HepG2 (cell line): ENCODE data around the gene SMLR1. TPM values are rescaled to one million over a fixed set of nuclear protein-coding genes. Genes with fewer than 3 reads are reported as not detected.

Experiments used
- ATAC-seq: fragments of 200-7000 bp; cut with Tn5 transposase; 3 replicates; pipeline ENCODE4 v1.9.1; 2020; ENCODE audit warnings: mild to moderate bottlenecking, moderate library complexity
- BruUV-seq: library from RNA; stranded (reverse); fragments of 400-500 nt; replicated peaks from 2 replicates; lab custom pipeline; 2021; lab: Mats Ljungman, UMichigan
- CTCF ChIA-PET: fragments of 300-600 bp; formaldehyde crosslinking; extraction: SDS; loops from one replicate; lab custom pipeline; 2021; ENCODE audit warnings: low total read pairs, inconsistent platforms, low intra/inter-chr PET ratio; lab: Yijun Ruan, JAX
- POLR2A ChIA-PET: fragments of 350-600 bp; sonication (Branson Sonifier 250); formaldehyde crosslinking; loops from one replicate; lab custom pipeline; 2020; ENCODE audit warnings: antibody characterized with exemption, inconsistent platforms; lab: Yijun Ruan, JAX
- DNase-seq: peaks from one replicate; pipeline ENCODE4 v3.0.0-alpha.2; 2015; ENCODE audit warnings: low spot score
- FAIRE-seq: peaks from 3 replicates; lab custom pipeline; 2011; peaks lifted over from hg19 to GRCh38; lab: Jason Lieb, UNC
- H2AFZ ChIP-seq: one replicate; pipeline ENCODE4 v1.6.1; 2011; ENCODE audit warnings: low read length, inconsistent platforms
- H3K27ac ChIP-seq: fragments of 300-600 bp; 3 replicates; pipeline ENCODE4 v1.8.0; 2011; ENCODE audit warnings: mixed run types, mild to moderate bottlenecking, mixed read lengths, low read length, inconsistent platforms; ENCODE audit not compliant: insufficient read depth; ENCODE audit errors: extremely low read length
- H3K27me3 ChIP-seq, 2 experiments: fragments of 200-600 bp in 1 of 2; 2 replicates in 1 of 2; 3 replicates in 1 of 2; pipeline versions ENCODE4 v1.6.0 to v1.8.0; 2011; ENCODE audit warnings: low read length in 2 of 2, mild to moderate bottlenecking in 2 of 2, moderate library complexity in 2 of 2, inconsistent platforms in 1 of 2; ENCODE audit not compliant: insufficient read depth in 2 of 2, control insufficient read depth in 1 of 2
- H3K36me3 ChIP-seq, 2 experiments: fragments of 200-600 bp in 1 of 2; replicated peaks in 1 of 2; 2 replicates in 1 of 2; 3 replicates in 1 of 2; pipeline versions ENCODE4 v1.5.1 to v1.8.0; 2011; ENCODE audit warnings: low read length in 2 of 2, inconsistent platforms in 1 of 2; ENCODE audit not compliant: insufficient read depth in 2 of 2, control insufficient read depth in 1 of 2
- H3K4me1 ChIP-seq: 2 replicates; pipeline ENCODE4 v1.5.1; 2012; ENCODE audit warnings: low read length, inconsistent platforms; ENCODE audit not compliant: insufficient read depth
- H3K4me2 ChIP-seq: 2 replicates; pipeline ENCODE4 v1.6.0; 2011; ENCODE audit warnings: low read depth, low read length, inconsistent platforms
- H3K4me3 ChIP-seq, 3 experiments: fragments of 200-600 bp in 1 of 3; sonication (generic), shearing (Covaris generic) in 1 of 3; replicated peaks in 1 of 3; 2 replicates each; pipeline ENCODE4 v1.5.1; 2011 to 2016; ENCODE audit warnings: low read length in 3 of 3, inconsistent platforms in 2 of 3, low read depth in 2 of 3, mild to moderate bottlenecking in 2 of 3, control low read depth in 1 of 3, mixed read lengths in 1 of 3; ENCODE audit not compliant: insufficient read depth in 1 of 3
- H3K79me2 ChIP-seq: one replicate; pipeline ENCODE4 v1.6.1; 2011; ENCODE audit warnings: low read length, inconsistent platforms; ENCODE audit not compliant: insufficient read depth
- H3K9ac ChIP-seq: 2 replicates; pipeline ENCODE4 v1.6.0; 2011; ENCODE audit warnings: mild to moderate bottlenecking, low read depth, low read length, inconsistent platforms; ENCODE audit not compliant: insufficient read depth
- H3K9me3 ChIP-seq: 2 replicates; pipeline ENCODE4 v1.5.1; 2012; ENCODE audit warnings: mild to moderate bottlenecking, low read length
- H4K20me1 ChIP-seq: 2 replicates; pipeline ENCODE4 v1.6.0; 2011; ENCODE audit warnings: inconsistent platforms, mild to moderate bottlenecking, low read length, moderate library complexity; ENCODE audit not compliant: insufficient read depth
- ATF4 ChIP-seq, 2 experiments: fragments of 450-650 bp in 1 of 2; sonication (generic) in 1 of 2; formaldehyde crosslinking; IDR thresholded peaks; 2 replicates each; pipeline versions ENCODE4 v1.5.0 to v1.8.0; 2020 to 2022; ENCODE audit warnings: mild to moderate bottlenecking in 1 of 2, missing genetic modification reagents in 1 of 2
- CEBPB ChIP-seq: IDR thresholded peaks from 2 replicates; pipeline ENCODE4 v1.6.1; 2011; ENCODE audit warnings: low read depth, low read length, improper control_type of control experiment, borderline replicate concordance
- CREM ChIP-seq, 2 experiments: sonication (generic) in 1 of 2; formaldehyde crosslinking in 1 of 2; IDR thresholded peaks; 2 replicates each; pipeline versions ENCODE4 v1.4.0 to v1.6.1; 2016 to 2020; ENCODE audit warnings: antibody characterized with exemption in 1 of 2, mild to moderate bottlenecking in 1 of 2, missing genetic modification reagents in 1 of 2
- FOSL1 ChIP-seq: sonication (generic); formaldehyde crosslinking; IDR thresholded peaks from 2 replicates; pipeline ENCODE4 v1.9.0; 2021; ENCODE audit warnings: missing genetic modification reagents, borderline replicate concordance
- FOXJ3 ChIP-seq: sonication (generic); formaldehyde crosslinking; IDR thresholded peaks from 2 replicates; pipeline ENCODE4 v1.4.0; 2020; ENCODE audit warnings: missing genetic modification reagents, mild to moderate bottlenecking, borderline replicate concordance
- HNF4G ChIP-seq, 2 experiments: sonication (generic) in 1 of 2; formaldehyde crosslinking in 1 of 2; IDR thresholded peaks; 2 replicates each; pipeline versions ENCODE4 v1.4.0 to v1.6.1; 2011 to 2020; ENCODE audit warnings: borderline replicate concordance in 2 of 2, low read depth in 2 of 2, mild to moderate bottlenecking in 2 of 2, low read length in 1 of 2, missing genetic modification reagents in 1 of 2, moderate library complexity in 1 of 2
- HNRNPUL1 ChIP-seq: fragments of 200-400 bp; formaldehyde crosslinking; IDR thresholded peaks from 2 replicates; pipeline ENCODE4 v1.6.1; 2017; ENCODE audit warnings: low read depth, mild to moderate bottlenecking, low read length, moderate library complexity
- IRX3 ChIP-seq: sonication (generic); formaldehyde crosslinking; IDR thresholded peaks from 2 replicates; pipeline ENCODE4 v1.8.1; 2023; ENCODE audit warnings: mild to moderate bottlenecking, low read depth, missing genetic modification reagents, borderline replicate concordance
- KLF11 ChIP-seq: IDR thresholded peaks from 2 replicates; pipeline ENCODE4 v1.6.1; 2016; ENCODE audit warnings: missing compliant biosample characterization
- KMT2A ChIP-seq: sonication (generic); formaldehyde crosslinking; IDR thresholded peaks from 2 replicates; pipeline ENCODE4 v1.4.0; 2020; ENCODE audit warnings: missing genetic modification reagents
- PAXIP1 ChIP-seq: sonication (generic); formaldehyde crosslinking; conservative IDR thresholded peaks from 2 replicates; pipeline ENCODE4 v1.4.0; 2020; ENCODE audit warnings: mild to moderate bottlenecking, missing genetic modification reagents, moderate library complexity
- SNAPC2 ChIP-seq: sonication (generic); formaldehyde crosslinking; IDR thresholded peaks from 2 replicates; pipeline ENCODE4 v1.8.1; 2022; ENCODE audit warnings: mild to moderate bottlenecking, missing genetic modification reagents
- ZNF34 ChIP-seq: sonication (generic); formaldehyde crosslinking; IDR thresholded peaks from 2 replicates; pipeline ENCODE4 v1.4.0; 2020; ENCODE audit warnings: mild to moderate bottlenecking, missing genetic modification reagents, borderline replicate concordance
- ZNF672 ChIP-seq: sonication (generic); formaldehyde crosslinking; IDR thresholded peaks from 2 replicates; pipeline ENCODE4 v1.8.1; 2022; ENCODE audit warnings: missing genetic modification reagents
- ZNF713 ChIP-seq: sonication (generic); formaldehyde crosslinking; IDR thresholded peaks from 2 replicates; pipeline ENCODE4 v1.4.0; 2020; ENCODE audit warnings: mild to moderate bottlenecking, missing genetic modification reagents
- ZNF761 ChIP-seq: sonication (generic); formaldehyde crosslinking; conservative IDR thresholded peaks from 2 replicates; pipeline ENCODE4 v1.4.0; 2020; ENCODE audit warnings: mild to moderate bottlenecking, missing genetic modification reagents
- ZSCAN29 ChIP-seq: sonication (generic); formaldehyde crosslinking; conservative IDR thresholded peaks from 2 replicates; pipeline ENCODE4 v1.4.0; 2020; ENCODE audit warnings: mild to moderate bottlenecking, missing genetic modification reagents
- WGBS: methylation state at CpG from one replicate; pipeline ENCODE4 v1.1.6; 2017; ENCODE audit warnings: low lambda C conversion rate; 5-methylcytosine and 5-hydroxymethylcytosine counted together
- in situ Hi-C: cut with HindIII; loops from 2 replicates; pipeline ENCODE4 v1.10.0; 2017; ENCODE audit warnings: low pct_unique_long_range_greater_than_20kb; ENCODE audit not compliant: extremely low pct_ligation_motif_present
- intact Hi-C: fragments of 100-400 bp; cut with micrococcal nuclease; formaldehyde crosslinking; loops from one replicate; pipeline ENCODE4 v1.10.0; 2022; ENCODE audit not compliant: unreplicated experiment
- polyA plus RNA-seq, 8 experiments: library from polyadenylated mRNA; depleted of rRNA in 3 of 8; stranded (reverse) in 7 of 8; unstranded in 1 of 8; fragments of >200 nt; fragmentation: Illumina TruSeq in 4 of 8; extraction: Trizol in 4 of 8; gene quantifications; 2 replicates each; pipeline versions ENCODE4 v1.2.1 to v1.2.3, GENCODE V29; 2011 to 2016; ENCODE audit warnings: low read depth in 4 of 8, missing spikeins in 1 of 8, mixed read lengths in 1 of 8; ENCODE audit not compliant: insufficient read depth in 1 of 8
- total RNA-seq, 5 experiments: library from RNA; depleted of rRNA; stranded (reverse); fragments of >200 nt; fragmentation: Illumina TruSeq; extraction: Trizol; gene quantifications; 2 replicates each; pipeline ENCODE4 v1.2.3, GENCODE V29; 2016; ENCODE audit warnings: low read depth in 1 of 5

The SMLR1 gene
- total and polyA plus RNA-seq, 2 of the 13 experiments (the other 11 are each of a cell fraction or from before 2014, with no cell fraction given): 41.8 to 104 TPM

- TF ChIP-seq IRX3 (CRISPR knock-in tag): peak; percentile 32; the same call in 1 of the 2 replicates
- no peak for TF ChIP-seq KMT2A (CRISPR knock-in tag)
- TF ChIP-seq HNRNPUL1: 0 out of 2 replicates have a peak, but pooled peaks have one; percentile 42
- TF ChIP-seq ZSCAN29 (CRISPR knock-in tag): peak; percentile 78; the same call in 1 of the 2 replicates
- 0 out of 2 replicates have a peak, but pooled peaks have one; percentile 26 for TF ChIP-seq ZNF34 (CRISPR knock-in tag)
- TF ChIP-seq ATF4 (CRISPR knock-in tag; IDR thresholded peaks at IDR 0.05): peak in 1 of 2 experiments; percentile 92; a peak in 2 of 4 replicates
- TF ChIP-seq FOSL1 (CRISPR knock-in tag): peak; percentile 34; the same call in 1 of the 2 replicates
- TF ChIP-seq ZNF672 (CRISPR knock-in tag): no peak
- no peak; the same call in 1 of the 2 replicates for TF ChIP-seq KLF11 (CRISPR knock-in tag)
- TF ChIP-seq ZNF761 (CRISPR knock-in tag): no peak; the same call in 1 of the 2 replicates
Observed at GRCh38 chr6:130815200-130816071, 11.8 kb upstream of the SMLR1 start (continued).

- POLR2A ChIA-PET: no interaction called here
- peak; percentile 62 for DNase-seq
- in situ Hi-C loops: no loop called here
- peak; percentile 80 for TF ChIP-seq CEBPB
- peak; percentile 54; the same call in 1 of the 2 replicates for TF ChIP-seq CREM (IDR thresholded peaks at IDR 0.05)
- no peak for TF ChIP-seq CREM (CRISPR knock-in tag; IDR thresholded peaks at IDR 0.05)
- TF ChIP-seq SNAPC2 (CRISPR knock-in tag): no peak
- no peak for TF ChIP-seq ZNF713 (CRISPR knock-in tag)
- TF ChIP-seq HNF4G (IDR thresholded peaks at IDR 0.05; ENCODE audit: borderline replicate concordance, low read depth, low read length): peak; percentile 56; the same call in 1 of the 2 replicates
- TF ChIP-seq HNF4G (CRISPR knock-in tag; IDR thresholded peaks at IDR 0.05; ENCODE audit: borderline replicate concordance, low read depth): no peak
- TF ChIP-seq FOXJ3 (CRISPR knock-in tag): peak; percentile 42; the same call in 1 of the 2 replicates
- TF ChIP-seq PAXIP1 (CRISPR knock-in tag): peak; percentile 76
Observed at GRCh38 chr6:130822736-130823135, 4.5 kb upstream of the SMLR1 start.

More at GRCh38 chr6:130822736-130823135, 4.5 kb upstream of the SMLR1 start:
- 0 out of 2 replicates have a peak, but pooled peaks cover 10% of the 10 kb centered on the region for H3K9me3 ChIP-seq
- 11% methylated on average over 1 of the region's 1 CpG for WGBS
- no peaks in the 10 kb centered on the region; a peak in 1 of 5 replicates for H3K27me3 ChIP-seq
- BruUV-seq: no TSS peak
- H3K4me2 ChIP-seq: 0 out of 2 replicates have a peak overlapping the region, but pooled peaks have one; percentile 0
- ATAC-seq (0 out of 3 replicates have a peak, but pooled peaks have one; percentile 4), FAIRE-seq (no peak)
- peak overlapping the region; percentile 20 for H3K27ac ChIP-seq
- H2AFZ ChIP-seq: no peak overlapping the region
- no peak overlapping the region for H3K4me3 ChIP-seq
- peaks cover 59% of the 10 kb centered on the region for H3K4me1 ChIP-seq
- intact Hi-C loops: no loop called here
- H3K9ac ChIP-seq: no peak overlapping the region
- CTCF ChIA-PET: no interaction called here
- H4K20me1 ChIP-seq: no peaks in the 10 kb centered on the region
- no peaks in the 10 kb centered on the region for H3K36me3 ChIP-seq
- H3K79me2 ChIP-seq: peaks cover 5% of the 10 kb centered on the region
